Left ventricle myocardium superior (tissue), 1 donor: ENCODE results near the gene KPNB1. TPM values are rescaled to one million over a fixed set of nuclear protein-coding genes. Genes with fewer than 3 reads are reported as not detected.

Experiments
- ATAC-seq: fragments of 200-7000 bp; cut with Tn5 transposase; one replicate; pipeline ENCODE4 v1.9.1; 2020; ENCODE audit warnings: mild to moderate bottlenecking, moderate library complexity
- DNase-seq: peaks from one replicate; pipeline ENCODE4 v3.0.0-alpha.2; 2020
- intact Hi-C: fragments of 100-400 bp; cut with micrococcal nuclease; formaldehyde crosslinking; loops from one replicate; pipeline ENCODE4 v1.11.0; 2022
- total RNA-seq: library from RNA; stranded (reverse); fragmentation: NEBNext Ultra II Directional; extraction: Animal tissue kit (Norgen Biotek cat#: 25700); gene quantifications from one replicate; pipeline ENCODE4 v1.2.1, GENCODE V29; 2021
- donor health status: DM: no; HTN: yes; CAD: no; lungs with severe emphysema.

KPNB1 gene
- total RNA-seq, 1 donor from 2014 or later: 169 TPM

GRCh38 chr17:47634870-47635269 lies 14.8 kb upstream of the KPNB1 start:
- ATAC-seq (no peak), DNase-seq (no peak)

DNA sequence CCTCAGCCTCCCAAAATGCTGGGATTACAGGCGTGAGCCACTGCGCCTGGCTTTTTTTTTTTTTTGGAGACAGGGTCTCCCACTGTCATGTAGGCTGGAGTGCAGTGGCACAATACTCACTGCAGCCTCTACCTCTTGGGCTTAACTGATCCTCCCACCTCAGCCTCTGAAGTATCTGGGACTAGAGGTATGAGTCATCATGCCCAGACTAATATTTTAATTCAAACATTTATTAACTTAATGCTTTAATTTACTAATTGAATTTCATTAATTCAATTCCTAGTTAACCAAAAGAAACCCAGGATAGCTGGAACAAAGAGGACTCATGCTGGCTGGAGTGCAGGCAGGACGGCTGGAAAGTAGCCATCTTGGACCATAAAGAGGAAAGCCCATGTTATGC lies 14.0 kb upstream of the KPNB1 start:
- ATAC-seq (no peak), DNase-seq (no peak)
- intact Hi-C loops: no loop called here

More at GRCh38 chr17:47634870-47635269, 14.8 kb upstream of the KPNB1 start:
- intact Hi-C loops: no loop called here

DNA sequence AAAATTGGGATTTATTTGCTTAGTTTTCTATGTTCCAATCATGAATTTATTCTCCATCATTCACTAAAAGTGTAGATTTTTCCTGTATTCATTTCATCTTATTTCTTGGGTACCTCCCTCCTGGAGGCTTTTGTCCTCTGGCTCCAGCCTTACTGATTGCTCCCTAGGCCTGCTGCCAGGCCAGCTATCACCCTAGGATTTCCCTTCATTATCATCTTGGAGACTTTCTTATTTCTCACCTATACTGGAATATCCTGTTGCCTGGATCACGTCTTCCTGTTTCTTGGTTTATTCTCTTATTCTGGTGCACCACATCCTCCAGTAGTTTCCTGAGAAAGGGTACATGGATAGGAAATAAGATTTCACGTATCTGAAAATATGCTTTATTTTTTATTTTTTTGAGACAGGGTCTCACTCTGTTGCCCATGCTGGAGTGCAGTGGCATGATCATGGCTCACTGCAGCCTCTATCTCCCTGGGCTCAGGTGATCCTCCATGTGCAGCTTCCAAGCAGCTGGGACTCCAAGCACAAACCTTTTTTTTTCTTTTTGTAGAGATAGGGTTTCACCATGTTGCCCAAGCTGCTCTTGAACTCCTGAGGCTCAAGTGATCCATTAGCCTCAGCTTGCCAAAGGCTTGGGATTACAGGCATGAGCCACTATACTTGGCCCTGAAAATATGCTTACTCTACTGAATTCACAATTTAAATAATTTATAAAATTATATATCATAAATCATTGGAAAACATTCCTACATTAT lies 13.3 kb upstream of the KPNB1 start:
- intact Hi-C loops: no loop called here
- ATAC-seq (no peak), DNase-seq (no peak)

DNA sequence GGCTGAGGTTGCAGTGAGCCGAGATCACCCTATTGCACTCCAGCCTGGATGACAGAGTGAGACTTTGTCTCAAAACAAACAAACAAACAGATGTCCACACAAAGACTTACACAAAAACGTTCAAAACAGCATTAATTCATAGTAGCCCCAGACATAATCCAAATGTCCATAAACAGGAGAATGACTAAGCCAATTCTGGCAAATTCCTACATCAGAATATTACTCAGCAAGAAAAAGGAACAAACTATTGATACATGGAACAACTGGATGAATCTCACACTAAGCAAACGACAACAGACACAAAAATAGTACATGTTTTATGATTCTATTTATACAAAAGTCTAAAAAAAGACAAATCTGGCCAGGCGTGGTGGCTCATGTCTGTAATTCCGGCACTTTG lies 10.8 kb upstream of the KPNB1 start:
- intact Hi-C loops: no loop called here
- no peak for DNase-seq
- no peak for ATAC-seq

DNA sequence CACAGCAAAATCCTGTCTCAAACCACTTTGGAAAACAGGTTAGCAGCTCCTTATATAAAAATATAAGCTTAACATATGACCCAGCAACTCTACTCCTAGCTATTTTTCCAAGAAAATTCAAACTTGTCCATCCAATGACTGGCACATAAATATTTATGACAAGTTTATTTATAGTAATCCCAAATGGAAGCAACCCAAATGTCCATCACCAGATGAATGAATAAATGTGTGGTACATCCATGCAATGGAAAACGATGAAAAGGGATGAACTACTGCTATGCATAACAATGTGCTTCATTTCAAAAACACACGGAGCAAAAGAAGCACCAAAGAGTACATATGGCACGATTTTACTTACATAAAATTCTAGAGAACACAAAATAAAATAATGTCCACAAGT lies 9.6 kb upstream of the KPNB1 start:
- intact Hi-C loops: no loop called here
- no peak for DNase-seq
- no peak for ATAC-seq

DNA sequence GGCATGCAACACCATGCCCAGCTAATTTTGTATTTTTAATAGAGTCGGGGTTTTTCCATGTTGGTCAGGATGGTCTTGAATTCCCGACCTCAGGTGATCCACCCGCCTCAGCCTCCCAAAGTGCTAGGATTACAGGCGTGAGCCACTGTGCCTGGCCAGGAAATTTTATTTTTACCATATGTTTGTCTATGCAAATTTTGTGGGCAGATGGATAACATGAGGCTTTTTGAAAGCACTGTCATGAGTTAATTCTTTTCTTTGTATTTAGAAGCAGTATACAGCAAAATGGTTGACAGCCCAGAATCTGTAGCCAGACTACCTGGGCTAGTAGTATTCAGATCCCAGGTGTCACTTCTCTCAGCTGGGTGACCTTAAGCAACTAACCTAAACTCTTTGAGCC lies 8.5 kb upstream of the KPNB1 start:
- ATAC-seq (no peak), DNase-seq (no peak)
- intact Hi-C loops: no loop called here

DNA sequence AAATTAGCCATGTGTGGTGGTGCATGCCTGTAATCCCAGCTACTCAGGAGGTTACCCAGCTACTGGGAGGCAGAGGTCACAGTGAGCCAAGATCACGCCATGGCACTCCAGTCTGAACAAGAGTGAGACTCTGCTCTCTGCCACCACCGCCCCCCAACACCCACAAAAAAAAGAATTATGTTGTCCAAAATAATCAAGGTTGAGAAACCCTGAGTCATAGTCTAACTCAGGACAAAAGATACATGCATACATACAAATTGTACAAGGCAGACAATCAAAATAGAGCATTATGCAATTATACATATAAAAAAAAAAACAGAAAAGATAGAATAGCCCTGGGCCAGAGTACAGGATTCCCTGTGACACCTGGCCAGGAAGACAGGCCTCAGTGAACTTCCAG lies 6.6 kb upstream of the KPNB1 start:
- ATAC-seq (no peak), DNase-seq (no peak)
- intact Hi-C loops: no loop called here

- intact Hi-C loops: no loop called here
- ATAC-seq: no peak
- DNase-seq: no peak
Measured at GRCh38 chr17:47644324-47644723, 5.4 kb upstream of the KPNB1 start.

GRCh38 chr17:47649972-47650524 lies 329 bp downstream of the KPNB1 start:
- ATAC-seq: peak; percentile 30
- intact Hi-C loops: no loop called here
- DNase-seq: no peak

GRCh38 chr17:47650525-47651522 lies 1.1 kb downstream of the KPNB1 start:
- intact Hi-C loops: no loop called here
- DNase-seq (peak; percentile 97), ATAC-seq (peak; percentile 77)

DNA sequence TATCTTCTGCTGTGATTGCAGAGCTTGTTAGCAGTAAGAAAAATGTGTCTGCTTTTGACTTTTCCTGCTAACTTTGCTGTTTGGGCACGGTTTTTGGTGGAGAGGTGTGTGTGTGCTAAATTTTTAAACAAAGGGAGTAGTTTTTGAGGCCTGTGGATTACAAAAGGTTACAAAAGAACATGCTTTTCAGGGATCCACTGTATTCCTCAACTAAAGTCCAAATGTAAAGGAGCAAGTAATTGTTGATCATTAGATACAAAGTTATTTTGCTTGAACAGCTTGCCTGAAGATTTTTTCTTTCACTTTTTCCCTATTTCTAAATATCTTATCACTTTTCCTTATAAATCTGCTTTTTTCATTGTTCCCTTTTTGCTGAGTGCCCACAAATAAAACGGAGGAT lies 2.0 kb downstream of the KPNB1 start:
- ATAC-seq (no peak), DNase-seq (no peak)
- intact Hi-C loops: no loop called here

DNA sequence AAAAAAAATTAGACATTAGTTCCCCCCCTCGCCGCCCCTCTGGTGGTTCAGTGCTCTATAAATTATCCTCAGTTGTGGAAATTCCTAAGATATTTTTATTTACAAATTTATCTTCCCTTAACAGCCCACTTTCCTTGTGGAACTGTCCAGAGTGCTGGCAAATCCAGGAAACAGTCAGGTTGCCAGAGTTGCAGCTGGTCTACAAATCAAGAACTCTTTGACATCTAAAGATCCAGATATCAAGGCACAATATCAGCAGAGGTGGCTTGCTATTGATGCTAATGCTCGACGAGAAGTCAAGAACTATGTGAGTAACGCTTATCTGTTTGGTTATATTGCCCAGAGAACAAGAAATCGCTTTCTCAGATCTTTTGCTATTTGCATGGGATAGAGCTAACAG lies 2.9 kb downstream of the KPNB1 start:
- no peak for ATAC-seq
- no peak for DNase-seq
- intact Hi-C loops: no loop called here

- ATAC-seq: no peak
- intact Hi-C loops: no loop called here
Measured at GRCh38 chr17:47653442-47653841, 3.7 kb downstream of the KPNB1 start.

DNA sequence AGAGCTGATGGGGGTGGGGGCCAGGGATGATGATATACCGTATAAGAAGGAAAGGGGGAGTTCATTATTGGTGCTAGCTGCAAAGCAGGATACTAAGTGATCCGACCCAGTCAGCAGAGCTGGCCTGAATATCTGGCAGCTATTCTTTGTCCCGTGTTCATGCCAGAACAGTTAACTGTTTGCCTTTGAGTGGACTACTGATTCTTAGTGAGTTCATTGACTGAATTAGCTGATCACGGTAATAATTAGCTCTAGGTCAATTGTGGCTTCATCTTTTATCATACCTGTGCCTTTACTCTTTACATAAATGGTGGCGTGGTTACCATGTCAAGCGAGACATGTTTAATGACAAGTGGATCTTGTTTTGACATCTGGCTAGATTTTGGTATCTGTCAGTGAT lies 5.3 kb downstream of the KPNB1 start:
- no peak for ATAC-seq
- DNase-seq: no peak
- intact Hi-C loops: no loop called here

More at GRCh38 chr17:47653442-47653841, 3.7 kb downstream of the KPNB1 start:
- no peak for DNase-seq

GRCh38 chr17:47660064-47660492 lies 10.4 kb downstream of the KPNB1 start:
- ATAC-seq: no peak
- intact Hi-C loops: no loop called here

GRCh38 chr17:47663912-47664623 lies 14.3 kb downstream of the KPNB1 start:
- intact Hi-C loops: no loop called here
- DNase-seq (no peak), ATAC-seq (peak; percentile 77)

More at GRCh38 chr17:47660064-47660492, 10.4 kb downstream of the KPNB1 start:
- DNase-seq: no peak

- ATAC-seq (no peak), DNase-seq (no peak)
- intact Hi-C loops: no loop called here
Measured at GRCh38 chr17:47664624-47664941, 14.9 kb downstream of the KPNB1 start.

DNA sequence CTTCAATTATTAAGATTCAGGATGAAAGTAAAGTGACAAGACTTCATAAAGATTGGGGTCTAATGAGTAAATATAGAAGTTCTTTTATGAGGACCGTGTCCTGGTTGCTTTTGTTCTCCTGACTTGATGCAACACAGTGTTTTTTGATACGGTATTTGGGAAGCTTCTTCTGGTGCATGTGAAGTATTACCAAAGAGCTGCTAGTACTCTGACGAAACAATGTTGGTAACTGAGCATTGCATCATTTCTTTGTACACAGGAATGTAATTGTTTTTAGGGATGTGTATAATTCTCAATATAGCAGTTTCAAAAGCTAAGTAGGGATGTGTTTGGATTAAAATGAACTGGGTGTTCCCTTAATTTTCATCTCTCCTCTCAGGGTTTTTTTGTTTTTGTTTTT lies 15.9 kb downstream of the KPNB1 start:
- intact Hi-C loops: no loop called here
- no peak for ATAC-seq

GRCh38 chr17:47669081-47669480 lies 19.4 kb downstream of the KPNB1 start:
- intact Hi-C loops: no loop called here
- no peak for ATAC-seq
- no peak for DNase-seq

More for the DNA sequence above, 15.9 kb downstream of the KPNB1 start:
- no peak for DNase-seq
